H9 (cell line): ENCODE measurements around the gene RNF133. TPM values are rescaled to one million over a fixed set of nuclear protein-coding genes. Genes with fewer than 3 reads are reported as not detected.
A peak's percentile ranks its signal among the peaks of the same experiment; 100 is the strongest.

ENCODE experiments used
- DNase-seq: peaks from one replicate; pipeline ENCODE4 v3.0.0-alpha.2; 2017
- H2AFZ ChIP-seq: one replicate; pipeline ENCODE4 v1.6.1; 2013; ENCODE audit warnings: mild to moderate bottlenecking, low read length, control low read depth, moderate library complexity
- H2AK5ac ChIP-seq: 2 replicates; pipeline ENCODE4 v1.6.1; 2013; ENCODE audit warnings: low read length, control low read depth, mixed read lengths; ENCODE audit not compliant: insufficient read length
- H2BK120ac ChIP-seq: one replicate; pipeline ENCODE4 v1.6.1; 2013; ENCODE audit warnings: low read depth, mild to moderate bottlenecking, low read length, control low read depth, inconsistent platforms; ENCODE audit not compliant: poor library complexity, severe bottlenecking
- H2BK12ac ChIP-seq: 2 replicates; pipeline ENCODE4 v1.6.1; 2013; ENCODE audit warnings: low read length, control low read depth, mixed read lengths, low read depth; ENCODE audit not compliant: insufficient read length
- H2BK15ac ChIP-seq: 2 replicates; pipeline ENCODE4 v1.6.1; 2013; ENCODE audit warnings: low read depth, low read length, control low read depth
- H2BK20ac ChIP-seq: one replicate; pipeline ENCODE4 v1.6.1; 2013; ENCODE audit warnings: low read depth, mild to moderate bottlenecking, low read length, control low read depth, inconsistent platforms; ENCODE audit not compliant: poor library complexity, severe bottlenecking
- H2BK5ac ChIP-seq: 2 replicates; pipeline ENCODE4 v1.6.1; 2013; ENCODE audit warnings: low read length, control low read depth, mixed read lengths; ENCODE audit not compliant: insufficient read length
- H3K14ac ChIP-seq: 2 replicates; pipeline ENCODE4 v1.6.1; 2013; ENCODE audit warnings: low read length, control low read depth; ENCODE audit not compliant: insufficient read depth
- H3K18ac ChIP-seq: 2 replicates; pipeline ENCODE4 v1.6.1; 2013; ENCODE audit warnings: low read depth, mild to moderate bottlenecking, mixed read lengths, low read length, control low read depth; ENCODE audit not compliant: insufficient read length
- H3K23ac ChIP-seq: 2 replicates; pipeline ENCODE4 v1.6.1; 2013; ENCODE audit warnings: low read length, control low read depth, mixed read lengths, low read depth; ENCODE audit not compliant: insufficient read length
- H3K23me2 ChIP-seq: 2 replicates; pipeline ENCODE4 v1.6.1; 2013; ENCODE audit warnings: low read depth, mild to moderate bottlenecking, mixed read lengths, low read length, control low read depth; ENCODE audit not compliant: insufficient read length, poor library complexity, severe bottlenecking
- H3K27ac ChIP-seq: 2 replicates; pipeline ENCODE4 v1.5.1; 2013; ENCODE audit warnings: low read length, control low read depth, mixed read lengths, low read depth; ENCODE audit not compliant: insufficient read length
- H3K27me3 ChIP-seq: 2 replicates; pipeline ENCODE4 v1.6.1; 2013; ENCODE audit warnings: low read length, control low read depth, inconsistent platforms; ENCODE audit not compliant: insufficient read depth
- H3K4ac ChIP-seq: 2 replicates; pipeline ENCODE4 v1.6.1; 2013; ENCODE audit warnings: low read depth, mild to moderate bottlenecking, control low read depth, inconsistent platforms, low read length, moderate library complexity
- H3K4me1 ChIP-seq: 2 replicates; pipeline ENCODE4 v1.6.1; 2013; ENCODE audit warnings: low read length, control low read depth, inconsistent platforms; ENCODE audit not compliant: insufficient read depth
- H3K4me2 ChIP-seq: 2 replicates; pipeline ENCODE4 v1.6.1; 2013; ENCODE audit warnings: low read length, control low read depth, mixed read lengths; ENCODE audit not compliant: insufficient read length, insufficient read depth
- H3K56ac ChIP-seq: 2 replicates; pipeline ENCODE4 v1.6.1; 2013; ENCODE audit warnings: low read depth, mild to moderate bottlenecking, mixed read lengths, low read length, control low read depth; ENCODE audit not compliant: insufficient read length
- H3K79me1 ChIP-seq: 2 replicates; pipeline ENCODE4 v1.6.1; 2013; ENCODE audit warnings: low read depth, mild to moderate bottlenecking, moderate library complexity, low read length, control low read depth, inconsistent platforms; ENCODE audit not compliant: insufficient read depth, poor library complexity, severe bottlenecking
- H3K79me2 ChIP-seq: 2 replicates; pipeline ENCODE4 v1.6.1; 2013; ENCODE audit warnings: low read length, control low read depth, inconsistent platforms; ENCODE audit not compliant: insufficient read depth
- H3K9ac ChIP-seq: 2 replicates; pipeline ENCODE4 v1.6.1; 2013; ENCODE audit warnings: low read length, control low read depth, mixed read lengths; ENCODE audit not compliant: insufficient read length; ENCODE audit errors: extremely low read depth
- H3K9me3 ChIP-seq: one replicate; pipeline ENCODE4 v1.6.1; 2013; ENCODE audit warnings: low read depth, low read length, inconsistent platforms; ENCODE audit not compliant: control insufficient read depth
- H3T11ph ChIP-seq: one replicate; pipeline ENCODE4 v1.6.1; 2013; ENCODE audit warnings: mild to moderate bottlenecking, low read length, control low read depth, inconsistent platforms
- H4K20me1 ChIP-seq: one replicate; pipeline ENCODE4 v1.6.1; 2013; ENCODE audit not compliant: control insufficient read depth, insufficient read length, insufficient read depth
- H4K5ac ChIP-seq: 2 replicates; pipeline ENCODE4 v1.6.1; 2013; ENCODE audit warnings: low read depth, mild to moderate bottlenecking, mixed read lengths, low read length, control low read depth; ENCODE audit not compliant: insufficient read length
- H4K8ac ChIP-seq: replicated peaks from 2 replicates; pipeline ENCODE4 v1.6.1; 2013; ENCODE audit warnings: low read length, control low read depth, mixed read lengths, low read depth; ENCODE audit not compliant: insufficient read length
- H4K91ac ChIP-seq: 2 replicates; pipeline ENCODE4 v1.6.1; 2013; ENCODE audit warnings: low read depth, mild to moderate bottlenecking, moderate library complexity, mixed read lengths, low read length, control low read depth; ENCODE audit not compliant: insufficient read length
- H3K27ac Mint-ChIP-seq, 3 experiments: 2 replicates in 2 of 3; 3 replicates in 1 of 3; pipeline ENCODE4 v1.8.0; 2020 to 2021; ENCODE audit warnings: mixed read lengths in 3 of 3, mild to moderate bottlenecking in 1 of 3, moderate library complexity in 1 of 3
- H3K27me3 Mint-ChIP-seq: 2 replicates; pipeline ENCODE4 v1.8.0; 2021; ENCODE audit warnings: low read depth, mild to moderate bottlenecking, moderate library complexity, mixed read lengths
- H3K36me3 Mint-ChIP-seq, 3 experiments: 2 replicates in 2 of 3; 3 replicates in 1 of 3; pipeline ENCODE4 v1.8.0; 2020 to 2021; ENCODE audit warnings: low read depth in 3 of 3, mixed read lengths in 3 of 3; ENCODE audit not compliant: insufficient read depth in 1 of 3
- H3K4me1 Mint-ChIP-seq, 2 experiments: 2 replicates each; pipeline ENCODE4 v1.8.0; 2020; ENCODE audit warnings: mixed read lengths in 2 of 2
- H3K4me3 Mint-ChIP-seq, 2 experiments: 2 replicates in 1 of 2; 3 replicates in 1 of 2; pipeline ENCODE4 v1.8.0; 2020 to 2021; ENCODE audit warnings: mild to moderate bottlenecking in 2 of 2, mixed read lengths in 2 of 2, moderate library complexity in 1 of 2
- H3K9me3 Mint-ChIP-seq, 2 experiments: 2 replicates in 1 of 2; 3 replicates in 1 of 2; pipeline ENCODE4 v1.8.0; 2020; ENCODE audit warnings: mild to moderate bottlenecking in 2 of 2, mixed read lengths in 2 of 2, moderate library complexity in 1 of 2
- CTCF ChIP-seq: fragments of 200-600 bp; sonication (generic); conservative IDR thresholded peaks from 3 replicates; pipeline ENCODE4 v1.8.0; 2021; ENCODE audit warnings: antibody characterized with exemption, mild to moderate bottlenecking
- total RNA-seq: library from RNA; stranded (reverse); gene quantifications from 2 replicates; pipeline ENCODE4 v1.2.1, GENCODE V29; 2021

The RNF133 gene
- total RNA-seq, 1 experiment from 2014 or later, result 0.31 TPM

- no peaks in the 10 kb centered on the region for H3K9me3 ChIP-seq
- H4K8ac ChIP-seq, result no peak overlapping the region
- H4K5ac ChIP-seq, result no peak overlapping the region
- no peak for DNase-seq
- no peak overlapping the region for H3K23ac ChIP-seq
- no peaks in the 10 kb centered on the region; the same call in 1 of the 2 replicates for H3K79me2 ChIP-seq
- H3K23me2 ChIP-seq, result no peaks in the 10 kb centered on the region
- no peak overlapping the region for H2AFZ ChIP-seq
- Mint-ChIP-seq H3K9me3 (no peaks in the 10 kb centered on the region), H3K27ac (peak overlapping the region in 1 of 3 experiments; percentile 0; a peak in 1 of 7 replicates), H3K4me1 (peaks cover 6 to 8% of the 10 kb centered on the region in 2 experiments), H3K36me3 (no peaks in the 10 kb centered on the region; a peak in 1 of 7 replicates), H3K27me3 (no peaks in the 10 kb centered on the region), H3K4me3 (no peak overlapping the region)
- no peak overlapping the region for H2BK20ac ChIP-seq
- no peak overlapping the region for H2BK5ac ChIP-seq
- TF ChIP-seq CTCF, result no peak
- no peak overlapping the region for H3K14ac ChIP-seq
- no peaks in the 10 kb centered on the region for H3K27me3 ChIP-seq
- no peaks in the 10 kb centered on the region; the same call in 1 of the 2 replicates for H3K4me1 ChIP-seq
- no peaks in the 10 kb centered on the region for H3K79me1 ChIP-seq
- H2BK12ac ChIP-seq, result no peak overlapping the region
- no peak overlapping the region for H2BK15ac ChIP-seq
- no peak overlapping the region for H3T11ph ChIP-seq
- H2AK5ac ChIP-seq, result no peak overlapping the region
- H4K20me1 ChIP-seq, result no peaks in the 10 kb centered on the region
- H3K9ac ChIP-seq, result no peak overlapping the region
- no peak overlapping the region for H3K27ac ChIP-seq
- H4K91ac ChIP-seq, result no peak overlapping the region
- H3K4ac ChIP-seq, result no peak overlapping the region
- no peak overlapping the region for H3K18ac ChIP-seq
- no peak overlapping the region for H3K4me2 ChIP-seq
- H3K56ac ChIP-seq, result no peak overlapping the region
- H2BK120ac ChIP-seq, result no peak overlapping the region
Observed at GRCh38 chr7:122727354-122727753, 28.4 kb upstream of the RNF133 start.
